GM19468 (cell line): ENCODE results near the gene C16orf92.

Experiments
- ATAC-seq: cut with Tn5 transposase; IDR thresholded peaks from one replicate; pipeline ENCODE4 v1.9.1; 2021; ENCODE audit warnings: mild to moderate bottlenecking, moderate library complexity, moderate number of reproducible peaks; ENCODE audit not compliant: unreplicated experiment; ENCODE audit errors: extremely low read depth

C16orf92 gene

DNA sequence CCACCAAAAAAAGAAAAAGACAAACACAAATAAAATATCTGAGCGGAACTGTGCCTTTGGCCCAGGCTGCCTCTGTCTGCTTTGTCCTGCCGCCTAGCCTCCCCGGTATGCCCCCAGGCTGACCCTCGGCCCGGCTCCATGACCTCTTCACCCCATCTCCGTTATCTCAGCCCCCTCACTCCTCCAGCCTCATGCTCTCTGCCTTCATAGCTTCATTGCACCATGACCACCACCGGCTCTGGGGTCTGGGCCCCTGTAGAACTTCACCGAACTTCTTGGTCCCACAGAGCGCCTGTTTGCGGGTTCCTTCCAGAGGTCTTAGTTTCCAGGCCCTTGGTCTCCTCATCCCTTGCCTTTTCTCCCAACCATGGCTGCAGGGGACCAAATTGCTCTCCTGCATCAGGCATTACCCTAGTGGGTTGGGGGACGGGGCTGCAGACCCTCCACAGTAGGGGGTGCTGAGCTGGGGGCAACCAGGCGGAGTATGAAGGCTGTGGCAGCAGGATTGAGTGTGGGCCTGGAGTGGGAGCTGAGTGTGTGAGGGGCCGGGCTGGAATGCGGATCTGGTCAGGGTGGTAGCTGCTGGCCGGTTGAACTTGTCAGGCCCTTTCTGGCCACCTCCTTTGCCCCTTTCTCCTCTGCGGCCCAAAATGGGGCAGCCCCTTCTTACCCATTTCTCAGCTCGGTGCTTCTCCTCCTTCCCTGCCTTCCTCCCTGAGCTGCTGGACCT, 34.5 kb upstream of the C16orf92 start:
- ATAC-seq: no peak

DNA sequence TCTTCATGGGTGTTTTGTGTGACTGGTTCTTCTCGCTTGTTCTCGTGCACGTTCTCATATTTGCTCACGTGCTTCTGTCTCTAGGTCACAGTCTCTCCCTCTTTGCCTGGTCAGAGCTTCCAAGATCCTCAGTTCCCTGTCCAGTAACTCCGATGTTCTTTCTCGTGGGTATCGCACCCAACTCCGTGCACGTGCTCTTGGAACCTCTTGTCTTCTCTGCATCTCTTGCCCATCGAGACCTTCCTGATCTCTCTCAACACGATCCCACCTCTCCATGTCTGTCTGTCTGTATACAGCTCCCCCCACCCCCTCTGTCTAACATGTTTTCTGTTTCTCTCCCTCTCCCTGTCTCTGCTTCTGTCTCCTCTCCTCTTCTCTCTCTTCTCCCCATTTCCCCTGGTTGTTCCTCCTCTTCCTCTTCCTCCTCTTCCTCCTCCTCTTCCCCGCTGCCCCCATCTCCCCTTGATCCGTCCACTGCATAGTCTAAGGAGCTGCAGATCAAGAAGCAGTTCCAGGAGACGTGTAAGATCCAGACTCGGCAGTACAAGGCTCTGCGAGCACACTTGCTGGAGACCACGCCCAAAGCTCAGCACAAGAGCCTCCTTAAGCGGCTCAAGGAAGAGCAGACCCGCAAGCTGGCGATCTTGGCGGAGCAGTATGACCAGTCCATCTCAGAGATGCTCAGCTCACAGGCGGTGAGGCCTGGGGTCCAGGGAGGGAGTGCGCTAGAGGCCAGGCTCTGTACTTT, 33.7 kb upstream of the C16orf92 start:
- no peak for ATAC-seq

GRCh38 chr16:29990034-29990433, 33.0 kb upstream of the C16orf92 start:
- no peak for ATAC-seq

- no peak for ATAC-seq
Observed at GRCh38 chr16:29990883-29991570, 32.0 kb upstream of the C16orf92 start.

GRCh38 chr16:29991571-29991904, 31.5 kb upstream of the C16orf92 start:
- no peak for ATAC-seq

GRCh38 chr16:29992344-29992967, 30.5 kb upstream of the C16orf92 start:
- ATAC-seq: no peak

GRCh38 chr16:29993191-29993902, 29.7 kb upstream of the C16orf92 start:
- no peak for ATAC-seq

GRCh38 chr16:29993903-29994599, 28.9 kb upstream of the C16orf92 start:
- ATAC-seq: no peak

GRCh38 chr16:29994600-29995323, 28.2 kb upstream of the C16orf92 start:
- ATAC-seq: no peak

DNA sequence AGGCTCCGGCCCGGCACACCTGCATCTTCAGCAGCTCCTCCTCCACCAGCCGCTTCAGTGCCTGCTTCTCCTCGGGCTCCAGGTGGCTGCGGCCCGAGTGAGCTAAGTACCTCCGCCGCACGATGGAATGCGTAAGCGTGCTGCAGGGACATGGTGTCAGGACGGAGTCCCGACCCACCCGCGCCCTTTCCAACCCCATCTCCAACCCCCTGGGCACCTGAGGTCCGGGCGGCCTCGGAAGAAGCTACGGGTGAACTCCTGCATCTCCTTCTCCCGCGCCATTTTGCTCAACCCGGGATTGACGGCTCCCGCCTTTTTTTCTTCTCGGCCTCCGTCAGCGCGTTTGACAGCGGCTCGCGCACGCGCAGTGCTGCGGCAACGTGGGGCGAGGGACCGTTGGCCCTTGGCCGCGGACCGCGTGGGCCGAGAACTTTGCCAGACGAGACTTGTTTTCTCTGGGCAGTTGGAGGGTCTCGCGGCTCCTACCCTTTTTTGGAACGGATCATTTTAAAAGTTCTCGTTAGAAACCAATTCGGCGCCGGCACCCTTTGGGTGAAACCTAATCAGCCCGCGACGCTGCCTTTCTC, 27.6 kb upstream of the C16orf92 start, which contains the start of gene HIRIP3:
Gene HIRIP3, minus strand, starts transcription at position 294 of the 587 bp plus-strand sequence. Its CDS starts 12 bp downstream, at position 282.
- peak; percentile 34 for ATAC-seq

GRCh38 chr16:29995911-29996765, 26.9 kb upstream of the C16orf92 start, which contains the start of gene INO80E:
Gene INO80E, plus strand, starts transcription at chr16:29996241. Its CDS starts 70 bp downstream, at chr16:29996311.
- ATAC-seq: peak; percentile 82

- ATAC-seq: no peak
Observed at GRCh38 chr16:29996766-29997250, 26.2 kb upstream of the C16orf92 start.

DNA sequence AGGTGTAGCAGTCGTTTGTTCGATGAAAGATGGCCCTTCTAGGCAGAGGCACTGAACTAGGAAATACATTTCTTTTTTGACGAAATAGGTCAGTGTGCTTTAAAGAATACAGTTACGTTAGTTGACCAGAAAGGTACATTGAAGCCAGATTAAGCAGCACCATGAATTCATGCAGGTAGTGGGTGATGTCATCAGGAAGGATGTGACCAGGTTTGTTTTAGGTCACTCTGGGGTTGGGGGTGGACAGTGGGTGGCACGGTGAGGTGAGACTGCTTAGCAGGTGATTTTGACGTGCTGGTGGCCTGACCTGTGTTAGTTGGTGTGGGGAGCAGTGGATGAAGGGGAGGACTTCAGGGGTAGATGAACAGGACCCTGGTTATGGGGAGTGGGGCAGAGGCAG, 23.4 kb upstream of the C16orf92 start:
- ATAC-seq: no peak

- no peak for ATAC-seq
Observed at GRCh38 chr16:30000735-30001631, 22.0 kb upstream of the C16orf92 start.

DNA sequence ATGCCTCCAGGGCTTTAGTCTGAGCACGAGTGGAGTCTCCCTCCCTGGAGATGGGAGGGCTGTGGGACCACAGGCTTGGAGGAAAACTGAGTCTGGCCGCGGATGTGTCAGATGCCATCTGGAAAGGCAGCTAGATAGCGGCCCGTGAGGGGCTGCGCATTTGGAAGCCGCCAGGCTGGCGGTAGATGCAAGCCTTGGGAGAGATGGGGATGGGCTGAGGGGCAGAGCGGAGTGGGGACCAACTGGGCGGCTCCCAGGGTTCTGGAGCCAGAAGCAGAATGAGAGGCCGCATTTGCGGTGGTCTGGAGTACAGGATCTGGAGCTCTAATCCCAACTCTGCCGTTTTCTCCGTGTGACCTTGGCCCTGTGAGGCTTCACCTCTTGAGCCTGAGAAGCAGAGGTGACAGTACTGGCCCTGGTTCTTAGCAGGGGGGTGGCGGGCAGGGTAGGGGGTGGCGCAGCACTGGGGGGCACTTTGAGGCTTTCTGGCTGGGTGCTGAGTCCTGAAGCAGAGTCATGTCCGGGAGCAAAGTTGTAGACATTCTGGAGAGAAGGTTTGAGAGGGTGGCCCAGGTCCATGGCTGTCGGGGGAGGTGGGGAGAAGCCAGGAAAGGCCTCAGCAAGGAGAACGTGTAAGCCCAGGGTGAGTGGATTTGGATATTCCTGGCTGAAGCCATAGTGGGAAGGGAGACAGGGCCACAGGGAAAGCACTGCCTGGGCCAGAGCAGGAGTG, 20.2 kb upstream of the C16orf92 start:
- ATAC-seq: no peak
